ENCODE results near the gene TBL1Y. TPM values are rescaled to one million over a fixed set of nuclear protein-coding genes. Genes with fewer than 3 reads are reported as not detected.
"Not testable (repeated sequence)": the region's sequence is repeated elsewhere in the genome, so short reads cannot be mapped to it uniquely, and the experiment has no call there.

The TBL1Y gene
- total RNA-seq (not detected), polyA plus RNA-seq (ENCODE audit: insufficient read depth in 1 of 8, insufficient read length in 8 of 8, low replicate concordance in 1 of 8) (under 1 TPM in 7 of 8 donors, not detected in 1; 0.10 to 0.28 (median 0.12) TPM)
- long read RNA-seq, donor 1: 0 reads
- long read RNA-seq, donor 2: 0 reads
- long read RNA-seq, donor 3: 0 reads
- long read RNA-seq, donor 4: 0 reads
- long read RNA-seq, donor 5: 0 reads
- long read RNA-seq, donor 6: 0 reads
- long read RNA-seq, donor 7: 0 reads
- long read RNA-seq, donor 8: 0 reads
- long read RNA-seq, donor 9: 0 reads
- long read RNA-seq, donor 10: 0 reads
- long read RNA-seq, donor 11: 0 reads

DNA sequence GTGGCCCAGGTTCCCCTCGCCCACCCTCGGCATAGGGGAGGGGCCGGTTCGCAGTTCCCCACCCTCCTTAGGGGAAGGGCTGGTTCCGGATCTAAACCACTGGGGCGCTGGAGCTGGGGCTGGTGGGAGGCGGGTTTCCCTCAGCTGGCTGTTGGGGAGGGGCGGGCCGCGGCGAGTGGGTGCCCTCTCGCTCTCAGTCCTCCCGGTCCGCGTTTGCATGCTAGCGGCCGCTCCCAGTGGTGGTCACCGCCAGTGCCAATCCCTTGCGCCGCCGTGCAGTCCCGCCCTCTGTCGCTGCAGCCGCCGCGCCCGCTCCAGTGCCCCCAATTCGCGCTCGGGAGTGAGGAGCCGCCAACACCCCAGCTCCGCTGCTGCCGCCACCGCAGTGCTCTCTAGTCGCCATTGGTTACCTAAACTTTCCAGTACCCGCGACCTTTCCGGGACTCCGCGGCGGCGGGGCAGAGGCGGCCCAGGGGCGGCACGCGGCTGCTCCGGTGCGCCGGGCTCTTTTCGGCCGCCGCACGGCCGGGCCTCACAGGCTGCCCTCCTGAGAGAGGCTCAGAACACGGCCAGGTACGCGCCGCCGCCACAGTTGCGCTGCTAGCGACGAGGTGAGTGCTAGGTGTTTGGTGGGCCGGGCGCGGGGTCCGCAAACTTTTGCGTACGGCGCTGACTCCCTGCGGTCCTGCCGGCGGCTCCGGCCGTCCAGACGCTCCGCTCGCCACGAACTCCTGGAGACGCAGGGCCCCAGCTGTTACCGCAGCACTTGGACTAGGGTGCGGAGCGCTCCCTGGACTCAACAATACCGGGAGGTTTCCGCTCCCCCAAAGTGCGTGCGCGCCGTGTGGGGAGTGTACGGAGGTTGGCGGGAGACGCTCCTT, at the start of gene TBL1Y:
TBL1Y (plus strand) TSS at position 326 of the 881 bp plus-strand sequence. CDS start 114,388 bp downstream, outside the sequence.
- no peak for DNase-seq
- no peaks in the 10 kb centered on the region for H3K4me1 ChIP-seq (ENCODE audit: control insufficient read depth, insufficient read depth, low read length)
- no peaks in the 10 kb centered on the region for H3K27me3 ChIP-seq (ENCODE audit: control insufficient read depth, insufficient read depth, low read length)
- no peak within 1 kb of the TSS for H3K4me3 ChIP-seq (ENCODE audit: low read length)
- no CpG with 5 or more reads among the region's 91 CpGs for WGBS (ENCODE audit: insufficient coverage)
- H3K9me3 ChIP-seq (replicated peaks; ENCODE audit: control insufficient read depth, low read depth, low read length): no peaks in the 10 kb centered on the region
- H3K27ac ChIP-seq (ENCODE audit: low read length): no peak within 1 kb of the TSS
- H3K36me3 ChIP-seq (ENCODE audit: control insufficient read depth, insufficient read depth, low read length): no peaks in the 10 kb centered on the region

DNA sequence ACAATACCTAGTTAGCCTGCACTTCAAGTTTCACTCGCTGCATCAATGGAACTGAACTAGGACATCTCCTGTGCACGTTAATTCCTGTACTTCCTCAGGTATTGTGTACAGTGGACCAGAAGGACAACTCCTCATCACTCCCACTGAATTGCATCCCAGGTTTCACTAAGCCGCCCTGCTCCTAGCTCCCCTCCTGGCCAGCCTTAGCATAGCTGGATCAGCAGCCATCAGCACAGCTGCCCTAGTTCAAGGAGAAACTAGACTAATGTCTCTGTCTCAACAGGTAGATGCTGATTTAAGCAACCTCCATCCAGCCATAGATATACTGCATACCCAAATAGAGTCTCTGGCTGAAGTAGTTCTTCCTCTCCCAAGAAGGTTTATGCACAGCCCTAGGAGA, 16.0 kb upstream of the TBL1Y start:
- DNase-seq: no peak
- no peaks in the 10 kb centered on the region for H3K27me3 ChIP-seq (ENCODE audit: control insufficient read depth, insufficient read depth, low read length)
- H3K9me3 ChIP-seq (replicated peaks; ENCODE audit: control insufficient read depth, low read depth, low read length): no peaks in the 10 kb centered on the region
- H3K27ac ChIP-seq (ENCODE audit: low read length): no peak overlapping the region
- no CpG with 5 or more reads among the region's 3 CpGs for WGBS (ENCODE audit: insufficient coverage)
- no peaks in the 10 kb centered on the region for H3K4me1 ChIP-seq (ENCODE audit: control insufficient read depth, insufficient read depth, low read length)
- no peak overlapping the region for H3K4me3 ChIP-seq (ENCODE audit: low read length)
- no peaks in the 10 kb centered on the region for H3K36me3 ChIP-seq (ENCODE audit: control insufficient read depth, insufficient read depth, low read length)

DNA sequence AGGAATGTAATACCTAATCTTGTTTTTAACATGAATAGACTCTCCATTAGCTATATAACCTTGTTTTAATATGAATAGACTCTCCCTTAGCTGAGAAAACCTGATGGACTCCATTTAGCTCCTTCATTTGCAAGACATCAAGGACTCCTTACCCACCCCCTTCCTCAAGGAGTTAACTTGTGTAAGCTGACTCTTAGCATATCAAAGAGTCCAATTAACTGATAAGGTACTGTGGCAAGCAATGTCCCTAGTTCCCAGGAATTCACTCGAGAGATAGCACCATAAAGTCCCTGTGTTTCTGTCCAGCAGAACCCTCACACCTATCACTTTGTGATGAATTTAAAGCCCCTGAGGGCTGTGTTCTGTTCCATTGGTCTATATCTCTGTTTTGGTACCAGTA, 15.3 kb upstream of the TBL1Y start:
- H3K27ac ChIP-seq (ENCODE audit: low read length): no peak overlapping the region
- H3K9me3 ChIP-seq (replicated peaks; ENCODE audit: control insufficient read depth, low read depth, low read length): no peaks in the 10 kb centered on the region
- DNase-seq: no peak
- no peaks in the 10 kb centered on the region for H3K27me3 ChIP-seq (ENCODE audit: control insufficient read depth, insufficient read depth, low read length)
- no peak overlapping the region for H3K4me3 ChIP-seq (ENCODE audit: low read length)
- no CpG with 5 or more reads among the region's 1 CpG for WGBS (ENCODE audit: insufficient coverage)
- H3K36me3 ChIP-seq (ENCODE audit: control insufficient read depth, insufficient read depth, low read length): no peaks in the 10 kb centered on the region
- no peaks in the 10 kb centered on the region for H3K4me1 ChIP-seq (ENCODE audit: control insufficient read depth, insufficient read depth, low read length)

DNA sequence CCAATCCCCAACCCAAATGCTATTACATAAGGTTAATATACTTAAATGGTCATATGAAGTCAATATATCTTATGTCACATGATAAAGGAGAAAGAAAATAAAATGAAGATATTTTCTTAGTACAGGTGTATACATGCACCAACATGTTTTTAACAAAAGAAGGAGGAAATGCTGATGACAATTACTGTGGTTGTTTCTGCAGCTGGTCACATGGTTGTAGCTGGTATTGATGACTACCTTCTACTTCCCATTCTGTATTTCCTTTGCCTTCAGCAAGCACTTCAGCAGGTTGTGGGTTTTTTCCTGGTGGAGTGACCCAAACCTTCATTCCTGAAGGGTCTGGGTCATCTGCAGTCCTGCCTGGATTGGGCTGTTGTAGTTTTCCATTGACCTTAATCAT, 8.4 kb upstream of the TBL1Y start:
- H3K4me3 ChIP-seq (ENCODE audit: low read length); H3K9me3 ChIP-seq (replicated peaks; ENCODE audit: control insufficient read depth, low read depth, low read length); H3K27me3 ChIP-seq (ENCODE audit: control insufficient read depth, insufficient read depth, low read length); DNase-seq; H3K27ac ChIP-seq (ENCODE audit: low read length); H3K4me1 ChIP-seq (ENCODE audit: control insufficient read depth, insufficient read depth, low read length); H3K36me3 ChIP-seq (ENCODE audit: control insufficient read depth, insufficient read depth, low read length): not testable (repeated sequence)

DNA sequence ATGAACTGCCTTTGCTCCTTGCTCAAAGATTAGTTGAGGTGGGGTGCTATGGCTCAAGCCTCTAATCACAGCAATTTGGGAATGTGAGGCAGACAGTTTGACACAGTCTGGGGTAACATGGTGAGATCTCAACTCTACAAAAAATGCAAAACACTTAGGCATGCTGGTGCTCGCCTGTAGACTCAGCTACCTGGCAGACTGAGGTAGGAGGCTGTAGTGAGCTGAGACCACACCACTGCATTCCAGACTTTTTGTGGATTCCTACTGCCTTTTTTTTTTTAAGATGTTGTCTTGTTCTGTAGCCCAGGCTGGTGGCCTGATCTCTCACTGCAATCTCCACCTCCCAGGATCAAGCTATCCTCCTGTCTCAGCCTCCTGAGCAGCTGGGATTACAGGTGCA, 2.9 kb upstream of the TBL1Y start:
- H3K27ac ChIP-seq (ENCODE audit: low read length): no peak overlapping the region
- no CpG with 5 or more reads among the region's 1 CpG for WGBS (ENCODE audit: insufficient coverage)

DNA sequence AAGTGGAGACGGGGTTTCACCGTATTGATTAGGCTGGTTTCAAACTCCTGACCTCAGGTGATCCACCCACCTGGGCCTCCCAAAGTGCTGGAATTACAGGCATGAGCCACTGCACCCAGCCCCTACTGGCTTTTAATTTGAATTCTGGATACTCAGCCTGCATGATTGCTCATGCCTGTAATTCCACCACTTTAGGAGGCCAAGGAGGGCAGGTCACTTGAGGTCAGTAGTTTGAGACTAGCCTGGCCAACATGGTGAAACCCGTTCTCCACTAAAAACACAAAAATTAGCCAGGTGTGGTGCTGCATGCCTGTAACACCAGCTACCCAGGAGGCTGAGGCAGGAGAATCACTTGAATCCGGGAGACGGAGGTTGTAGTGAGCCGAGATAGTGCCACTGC, 2.5 kb upstream of the TBL1Y start:
- no CpG with 5 or more reads among the region's 6 CpGs for WGBS (ENCODE audit: insufficient coverage)
- DNase-seq; H3K27me3 ChIP-seq (ENCODE audit: control insufficient read depth, insufficient read depth, low read length): not testable (repeated sequence)

More for the DNA sequence above, 2.9 kb upstream of the TBL1Y start:
- H3K4me1 ChIP-seq (ENCODE audit: control insufficient read depth, insufficient read depth, low read length): no peaks in the 10 kb centered on the region
- H3K36me3 ChIP-seq (ENCODE audit: control insufficient read depth, insufficient read depth, low read length): no peaks in the 10 kb centered on the region
- H3K9me3 ChIP-seq (replicated peaks; ENCODE audit: control insufficient read depth, low read depth, low read length): no peaks in the 10 kb centered on the region
- H3K27me3 ChIP-seq (ENCODE audit: control insufficient read depth, insufficient read depth, low read length): no peaks in the 10 kb centered on the region
- DNase-seq: no peak
- no peak overlapping the region for H3K4me3 ChIP-seq (ENCODE audit: low read length)

DNA sequence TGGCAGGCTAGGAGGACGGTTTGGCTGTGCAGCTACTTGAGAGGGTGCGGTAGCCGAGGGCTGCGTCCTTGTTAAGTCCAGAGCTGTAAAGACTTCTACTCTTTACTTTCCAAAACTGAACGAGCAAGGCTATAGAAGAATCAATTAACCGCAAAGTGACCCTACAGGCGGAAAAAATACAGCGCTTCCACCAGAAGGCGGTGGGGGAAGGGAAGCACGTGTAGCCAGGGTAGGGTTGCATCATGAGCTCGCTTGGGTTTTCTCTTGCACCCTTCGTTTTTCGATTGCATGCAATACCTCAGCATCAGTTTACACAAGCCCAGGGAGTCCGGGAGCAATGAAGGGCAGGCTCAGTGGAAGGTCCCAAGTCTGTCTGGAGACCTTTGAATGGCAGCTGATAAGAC, 1.4 kb upstream of the TBL1Y start:
- WGBS (ENCODE audit: insufficient coverage): no CpG with 5 or more reads among the region's 14 CpGs

More for the DNA sequence above, 2.5 kb upstream of the TBL1Y start:
- H3K4me3 ChIP-seq (ENCODE audit: low read length); H3K9me3 ChIP-seq (replicated peaks; ENCODE audit: control insufficient read depth, low read depth, low read length); H3K4me1 ChIP-seq (ENCODE audit: control insufficient read depth, insufficient read depth, low read length); H3K36me3 ChIP-seq (ENCODE audit: control insufficient read depth, insufficient read depth, low read length); H3K27ac ChIP-seq (ENCODE audit: low read length): not testable (repeated sequence)

DNA sequence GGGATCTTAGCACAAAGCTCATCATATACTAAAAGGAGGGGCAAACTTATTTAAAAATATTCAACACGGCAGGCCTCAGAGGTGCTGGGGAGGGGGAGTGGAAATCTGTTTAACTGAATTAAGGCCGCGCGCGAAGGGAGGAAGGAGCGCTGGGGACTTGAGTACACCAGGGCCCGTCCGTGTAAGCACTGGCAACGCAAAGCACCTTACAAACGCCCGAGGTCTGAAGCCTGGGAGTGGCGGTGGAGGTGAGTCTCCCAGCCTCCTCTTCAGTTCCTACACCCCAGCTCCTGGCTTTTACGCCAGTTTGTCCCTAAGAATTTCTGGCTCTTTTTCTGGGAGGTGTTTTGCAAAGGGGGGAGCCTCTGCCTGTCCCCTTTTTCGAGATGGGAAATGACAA, 641 bp upstream of the TBL1Y start:
- Histone ChIP-seq H3K27ac (ENCODE audit: low read length) (no peak overlapping the region), H3K4me3 (ENCODE audit: low read length) (no peak overlapping the region), H3K9me3 (replicated peaks; ENCODE audit: control insufficient read depth, low read depth, low read length) (no peaks in the 10 kb centered on the region), H3K4me1 (ENCODE audit: control insufficient read depth, insufficient read depth, low read length) (no peaks in the 10 kb centered on the region), H3K36me3 (ENCODE audit: control insufficient read depth, insufficient read depth, low read length) (no peaks in the 10 kb centered on the region), H3K27me3 (ENCODE audit: control insufficient read depth, insufficient read depth, low read length) (no peaks in the 10 kb centered on the region)
- WGBS (ENCODE audit: insufficient coverage): no CpG with 5 or more reads among the region's 14 CpGs
- no peak for DNase-seq

More for the DNA sequence above, 1.4 kb upstream of the TBL1Y start:
- no peak overlapping the region for H3K27ac ChIP-seq (ENCODE audit: low read length)
- H3K4me1 ChIP-seq (ENCODE audit: control insufficient read depth, insufficient read depth, low read length): no peaks in the 10 kb centered on the region
- H3K9me3 ChIP-seq (replicated peaks; ENCODE audit: control insufficient read depth, low read depth, low read length): no peaks in the 10 kb centered on the region
- DNase-seq: no peak
- H3K27me3 ChIP-seq (ENCODE audit: control insufficient read depth, insufficient read depth, low read length): no peaks in the 10 kb centered on the region
- H3K36me3 ChIP-seq (ENCODE audit: control insufficient read depth, insufficient read depth, low read length): no peaks in the 10 kb centered on the region
- no peak overlapping the region for H3K4me3 ChIP-seq (ENCODE audit: low read length)

DNA sequence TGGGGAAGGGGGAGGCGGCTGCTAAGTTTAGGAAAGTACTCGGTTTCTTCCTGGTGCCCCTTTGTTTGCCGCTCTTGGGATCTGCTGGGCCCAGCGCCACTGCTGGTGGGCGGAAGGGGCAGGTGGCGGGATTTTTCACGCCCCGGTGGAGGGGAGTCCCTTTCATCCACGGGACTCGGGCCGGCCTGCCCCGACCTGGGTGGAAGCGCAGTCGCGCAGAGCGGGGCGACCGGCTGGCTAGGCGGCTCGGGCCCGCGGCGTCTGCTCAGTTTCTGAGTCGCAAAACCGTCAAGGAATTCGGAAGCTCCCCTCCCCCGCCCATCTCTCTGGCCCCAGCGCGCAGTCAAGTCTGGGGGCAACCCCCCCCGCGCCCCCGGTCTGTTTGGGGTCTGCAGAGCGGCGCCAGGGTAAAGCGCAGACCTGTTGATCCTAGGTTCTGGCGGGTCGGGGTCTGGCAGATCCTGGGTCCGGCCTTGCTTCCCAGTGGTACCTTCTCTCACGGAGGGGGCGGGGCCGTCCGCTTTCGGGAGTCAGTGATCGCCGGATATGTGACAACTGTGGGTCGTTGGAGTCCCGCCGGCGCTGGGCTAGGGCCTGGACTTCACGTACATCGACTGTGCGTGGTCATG, 870 bp downstream of the TBL1Y start, which contains the start of gene AMELY:
AMELY (minus strand) TSS at position 500 of the 629 bp plus-strand sequence. CDS start 39,144 bp downstream, outside the sequence.
- no CpG with 5 or more reads among the region's 52 CpGs for WGBS (ENCODE audit: insufficient coverage)
- Histone ChIP-seq H3K9me3 (replicated peaks; ENCODE audit: control insufficient read depth, low read depth, low read length) (no peaks in the 10 kb centered on the region), H3K27ac (ENCODE audit: low read length) (no peak within 1 kb of the TSS), H3K27me3 (ENCODE audit: control insufficient read depth, insufficient read depth, low read length) (no peaks in the 10 kb centered on the region), H3K4me3 (ENCODE audit: low read length) (no peak within 1 kb of the TSS), H3K4me1 (ENCODE audit: control insufficient read depth, insufficient read depth, low read length) (no peaks in the 10 kb centered on the region), H3K36me3 (ENCODE audit: control insufficient read depth, insufficient read depth, low read length) (no peaks in the 10 kb centered on the region)
- DNase-seq: no peak

DNA sequence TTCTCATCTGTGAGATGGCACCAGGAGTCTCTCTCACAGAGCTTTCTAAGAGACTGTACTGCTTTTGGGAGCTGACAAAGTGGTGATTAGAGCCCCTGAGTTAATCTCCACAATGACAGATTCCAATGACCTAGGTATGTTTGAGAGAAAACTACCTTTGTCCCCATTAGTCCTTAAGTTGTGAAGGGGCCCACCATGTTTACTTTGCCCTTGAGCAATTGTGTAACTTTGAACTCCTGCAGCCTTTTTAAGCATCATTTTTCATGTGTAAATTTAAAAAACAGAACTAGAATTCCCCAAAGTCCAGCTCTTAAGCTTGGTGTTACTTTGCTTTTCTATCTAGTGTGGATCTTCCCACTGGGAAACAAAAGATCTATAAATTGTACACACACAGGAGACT, 2.9 kb downstream of the TBL1Y start:
- no peak for DNase-seq
- H3K4me3 ChIP-seq (ENCODE audit: low read length): no peak overlapping the region
- H3K36me3 ChIP-seq (ENCODE audit: control insufficient read depth, insufficient read depth, low read length): no peaks in the 10 kb centered on the region
- H3K4me1 ChIP-seq (ENCODE audit: control insufficient read depth, insufficient read depth, low read length): no peaks in the 10 kb centered on the region
- H3K27ac ChIP-seq (ENCODE audit: low read length): no peak overlapping the region
- H3K9me3 ChIP-seq (replicated peaks; ENCODE audit: control insufficient read depth, low read depth, low read length): no peaks in the 10 kb centered on the region
- no peaks in the 10 kb centered on the region for H3K27me3 ChIP-seq (ENCODE audit: control insufficient read depth, insufficient read depth, low read length)
